Type B pancreatic cell (in vitro differentiated cells): ENCODE data around the gene COL4A5. TPM values are rescaled to one million over a fixed set of nuclear protein-coding genes. Genes with fewer than 3 reads are reported as not detected.

Experiments
- DNase-seq: peaks from one replicate; pipeline ENCODE4 v3.0.0; 2021; ENCODE audit warnings: mixed read lengths; ENCODE audit not compliant: unreplicated experiment; ENCODE audit errors: extremely low spot score
- H3K27ac Mint-ChIP-seq: 2 replicates; pipeline ENCODE4 v1.8.0; 2021; ENCODE audit warnings: mild to moderate bottlenecking, mixed read lengths
- H3K27me3 Mint-ChIP-seq: 2 replicates; pipeline ENCODE4 v1.8.0; 2021; ENCODE audit warnings: mixed read lengths
- H3K36me3 Mint-ChIP-seq: 2 replicates; pipeline ENCODE4 v1.8.0; 2021; ENCODE audit warnings: mixed read lengths
- H3K4me1 Mint-ChIP-seq: one replicate; pipeline ENCODE4 v1.8.0; 2021; ENCODE audit warnings: mixed read lengths; ENCODE audit not compliant: unreplicated experiment
- H3K4me3 Mint-ChIP-seq: 2 replicates; pipeline ENCODE4 v1.8.0; 2021; ENCODE audit warnings: mild to moderate bottlenecking, mixed read lengths
- H3K9me3 Mint-ChIP-seq: 2 replicates; pipeline ENCODE4 v1.8.0; 2021; ENCODE audit warnings: mixed read lengths
- CTCF ChIP-seq: fragments of 200-600 bp; sonication (generic); conservative IDR thresholded peaks from 2 replicates; pipeline ENCODE4 v1.5.0; 2021; ENCODE audit warnings: antibody characterized with exemption, mild to moderate bottlenecking
- total RNA-seq: library from RNA; stranded (reverse); gene quantifications from 2 replicates; pipeline ENCODE4 v1.2.1, GENCODE V29; 2021; ENCODE audit warnings: low replicate concordance

COL4A5 gene
- total RNA-seq, 1 donor from 2014 or later, result 167 TPM

- peaks cover 23% of the 10 kb centered on the region for H3K27me3 Mint-ChIP-seq
- no peak for TF ChIP-seq CTCF
- no peaks in the 10 kb centered on the region for H3K4me1 Mint-ChIP-seq
- DNase-seq, result no peak
- H3K9me3 Mint-ChIP-seq, result no peaks in the 10 kb centered on the region
- H3K36me3 Mint-ChIP-seq, result no peaks in the 10 kb centered on the region
- H3K4me3 Mint-ChIP-seq, result no peak overlapping the region
- no peak overlapping the region for H3K27ac Mint-ChIP-seq
Measured at GRCh38 chrX:108722561-108722960, 282.9 kb downstream of the COL4A5 start.

GRCh38 chrX:108726748-108727147 lies 287.1 kb downstream of the COL4A5 start:
- H3K9me3 Mint-ChIP-seq, result no peaks in the 10 kb centered on the region
- DNase-seq, result no peak
- H3K27ac Mint-ChIP-seq, result no peak overlapping the region
- no peaks in the 10 kb centered on the region for H3K36me3 Mint-ChIP-seq
- TF ChIP-seq CTCF, result no peak
- peaks cover 64% of the 10 kb centered on the region for H3K27me3 Mint-ChIP-seq
- no peak overlapping the region for H3K4me3 Mint-ChIP-seq
- no peaks in the 10 kb centered on the region for H3K4me1 Mint-ChIP-seq

GRCh38 chrX:108731153-108731552 lies 291.5 kb downstream of the COL4A5 start:
- DNase-seq, result no peak
- Mint-ChIP-seq H3K9me3 (no peaks in the 10 kb centered on the region), H3K4me1 (peaks cover 5% of the 10 kb centered on the region), H3K27me3 (peaks cover 91% of the 10 kb centered on the region), H3K27ac (no peak overlapping the region), H3K4me3 (peak overlapping the region; percentile 81), H3K36me3 (no peaks in the 10 kb centered on the region)
- no peak for TF ChIP-seq CTCF

GRCh38 chrX:108732630-108733321 lies 293.1 kb downstream of the COL4A5 start:
- no peak for TF ChIP-seq CTCF
- H3K4me1 Mint-ChIP-seq, result peaks cover 5% of the 10 kb centered on the region
- no peak overlapping the region for H3K27ac Mint-ChIP-seq
- H3K9me3 Mint-ChIP-seq, result no peaks in the 10 kb centered on the region
- H3K27me3 Mint-ChIP-seq, result peaks cover 99% of the 10 kb centered on the region
- peak overlapping the region; percentile 81 for H3K4me3 Mint-ChIP-seq
- no peak for DNase-seq
- H3K36me3 Mint-ChIP-seq, result no peaks in the 10 kb centered on the region

- TF ChIP-seq CTCF, result no peak
- no peak for DNase-seq
- Mint-ChIP-seq H3K4me3 (peak overlapping the region; percentile 84), H3K36me3 (no peaks in the 10 kb centered on the region), H3K4me1 (peaks cover 5% of the 10 kb centered on the region), H3K27ac (no peak overlapping the region), H3K9me3 (no peaks in the 10 kb centered on the region), H3K27me3 (peaks cover 93% of the 10 kb centered on the region)
Measured at GRCh38 chrX:108734426-108734825, 294.8 kb downstream of the COL4A5 start.
